Stimulated activated CD8-positive, alpha-beta memory T cell treated with anti-CD3 and anti-CD28 coated beads, Interleukin-12 subunit alpha, Interleukin-12 subunit beta, amount 100 ng/mL, for 1 hour (primary cell): Measurements from ENCODE around the gene PI4K2B.
"Not testable (repeated sequence)": the region's sequence is repeated elsewhere in the genome, so short reads cannot be mapped to it uniquely, and the experiment has no call there.

Source experiments
- DNase-seq: peaks from one replicate; pipeline ENCODE4 v3.0.0-alpha.2; 2020; ENCODE audit warnings: low read depth

The PI4K2B gene

DNA sequence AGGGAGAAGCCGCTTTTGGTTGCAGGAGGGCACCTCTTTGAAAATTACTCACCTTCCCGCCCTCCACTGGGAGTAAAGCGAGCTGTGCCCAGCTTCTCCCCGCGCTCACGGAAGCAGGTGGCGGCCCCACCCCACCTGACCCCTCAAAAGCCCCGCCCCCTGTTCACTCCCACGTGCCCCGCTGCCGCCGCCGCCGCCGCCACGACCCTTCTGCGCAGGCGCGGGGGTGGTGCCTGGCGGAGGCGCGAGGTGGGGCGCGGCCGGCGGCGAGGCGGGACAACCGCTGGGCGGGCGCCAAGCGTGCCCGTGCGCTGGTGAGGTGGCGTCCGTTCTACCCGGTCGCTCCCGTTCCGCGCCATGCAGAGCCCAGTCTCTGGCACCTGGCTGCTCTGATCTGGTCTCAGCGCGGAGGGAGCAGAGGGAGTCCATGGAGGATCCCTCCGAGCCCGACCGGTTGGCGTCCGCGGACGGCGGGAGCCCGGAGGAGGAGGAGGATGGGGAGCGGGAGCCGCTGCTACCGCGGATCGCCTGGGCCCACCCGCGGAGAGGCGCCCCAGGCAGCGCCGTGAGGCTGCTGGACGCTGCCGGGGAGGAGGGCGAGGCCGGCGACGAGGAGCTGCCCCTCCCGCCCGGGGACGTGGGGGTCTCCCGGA, at the start of gene PI4K2B:
Gene PI4K2B (plus strand): TSS at position 297 of the 653 bp plus-strand sequence. CDS start 131 bp downstream, at position 428.
- DNase-seq = peak; percentile 85

DNA sequence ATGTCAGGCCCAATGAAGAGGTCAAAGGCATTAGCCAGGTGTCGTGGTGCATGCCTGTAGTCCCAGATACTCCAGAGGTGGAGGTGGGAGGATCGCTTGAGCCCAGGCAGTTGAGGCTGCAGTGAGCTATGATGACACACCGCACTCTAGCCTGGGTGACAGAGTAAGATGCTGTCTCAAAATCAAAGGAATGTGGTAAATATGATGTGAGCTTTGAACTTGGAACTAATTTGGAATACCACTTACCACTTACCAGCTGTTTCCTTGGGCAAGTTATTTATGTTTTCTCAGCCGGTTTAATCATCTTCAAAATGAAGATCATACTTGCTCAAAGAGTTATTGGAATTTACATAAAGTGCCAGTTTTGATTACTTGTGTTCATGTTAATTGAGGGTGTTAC, 49.8 kb upstream of the PI4K2B start:
- no peak for DNase-seq

DNA sequence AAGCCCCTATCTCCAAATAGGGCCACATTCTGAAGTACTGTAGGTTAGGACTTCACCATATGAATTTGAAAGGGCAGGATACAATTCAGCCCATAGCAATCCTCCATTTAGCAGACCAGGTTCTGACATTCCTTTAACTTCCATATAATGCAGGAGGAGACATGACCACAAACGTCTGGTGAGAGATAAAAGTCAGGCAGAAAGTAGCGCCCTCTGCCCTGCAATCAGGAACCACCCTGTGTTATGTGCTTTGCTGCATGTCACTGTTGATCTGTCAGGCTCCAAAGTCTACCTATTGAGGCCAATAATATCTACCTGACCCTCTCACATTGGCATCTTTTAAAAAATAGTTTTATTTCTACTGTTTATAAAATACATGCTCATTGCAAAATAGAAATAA, 43.4 kb upstream of the PI4K2B start:
- DNase-seq = no peak

DNA sequence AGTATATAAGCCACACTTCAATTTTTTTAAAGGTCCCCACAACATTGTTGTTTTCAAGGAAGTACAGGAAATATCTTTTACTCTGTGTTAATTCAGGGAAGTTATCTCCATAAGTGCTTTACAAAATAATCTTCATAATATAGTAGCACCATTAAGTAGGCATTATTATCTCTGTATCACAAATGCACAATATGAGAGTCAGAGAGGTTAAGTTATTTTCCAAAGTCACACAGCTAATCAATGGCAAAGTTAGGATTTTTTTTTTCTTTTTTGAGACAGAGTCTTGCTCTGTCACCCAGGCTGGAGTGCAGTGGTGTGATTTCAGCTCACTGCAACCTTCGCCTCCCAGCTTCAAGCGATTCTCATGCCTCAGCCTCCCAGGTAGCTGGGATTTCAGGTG, 35.1 kb upstream of the PI4K2B start:
- DNase-seq = no peak

DNA sequence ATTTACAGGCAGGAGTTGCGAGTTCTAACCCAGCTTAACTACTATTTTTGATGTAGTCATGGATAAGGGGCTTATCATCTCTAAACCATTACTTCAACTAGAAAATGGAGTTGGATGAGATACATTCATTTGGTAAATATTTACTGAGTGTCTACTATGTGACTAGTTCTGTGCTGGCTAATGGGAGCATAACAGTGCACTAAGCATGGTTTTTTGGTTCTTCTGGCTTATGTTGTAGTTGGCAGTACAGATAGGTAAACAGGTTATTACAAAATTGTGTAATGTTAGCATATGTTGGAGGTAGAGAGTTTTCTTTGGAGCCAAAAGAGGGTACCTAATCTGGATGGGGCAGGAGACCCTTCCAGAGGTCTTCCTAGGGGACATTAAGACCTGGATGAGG, 25.8 kb upstream of the PI4K2B start:
- DNase-seq = no peak

- no peak for DNase-seq
Observed at GRCh38 chr4:25209702-25210101, 24.1 kb upstream of the PI4K2B start.

- DNase-seq = no peak
Observed at GRCh38 chr4:25211721-25212120, 22.1 kb upstream of the PI4K2B start.

DNA sequence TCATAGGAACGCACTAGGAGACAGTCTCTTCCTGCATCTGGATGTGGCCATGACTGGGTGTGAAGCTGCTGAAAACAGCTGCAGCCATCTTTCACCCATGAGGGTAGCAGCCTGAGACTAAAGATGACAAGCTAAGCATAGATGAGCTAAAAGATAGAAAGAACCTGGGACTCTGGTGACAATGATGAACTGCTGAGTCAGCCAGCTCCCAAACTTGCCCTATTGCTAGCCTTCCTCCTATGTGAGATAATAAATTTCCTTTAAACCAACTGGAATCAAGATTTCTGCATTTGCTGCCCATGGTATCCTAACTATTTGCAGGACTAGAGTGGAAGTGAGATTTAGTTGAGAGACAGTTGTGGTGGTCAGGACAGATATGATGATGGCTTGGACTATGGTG, 21.0 kb upstream of the PI4K2B start:
- no peak for DNase-seq

- DNase-seq = no peak
Observed at GRCh38 chr4:25213347-25213979, 20.4 kb upstream of the PI4K2B start.

DNA sequence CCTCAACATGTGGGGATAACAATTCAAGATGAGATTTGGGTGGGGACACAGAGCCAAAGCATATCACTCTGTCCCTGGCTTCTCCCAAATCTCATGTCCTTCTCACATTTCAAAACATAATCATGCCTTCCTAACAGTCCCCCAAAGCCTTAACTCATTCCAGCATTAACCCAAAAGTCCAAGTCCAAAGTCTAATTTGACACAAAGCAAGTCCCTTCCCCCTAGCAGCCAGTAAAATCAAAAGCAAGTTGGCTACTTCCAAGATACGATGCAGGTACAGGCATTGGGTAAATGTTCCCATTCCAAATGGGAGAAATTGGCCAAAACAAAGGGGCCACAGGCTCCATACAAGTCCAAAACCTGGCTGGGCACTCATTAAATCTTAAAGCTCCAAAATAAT, 19.1 kb upstream of the PI4K2B start:
- DNase-seq = not testable (repeated sequence)

DNA sequence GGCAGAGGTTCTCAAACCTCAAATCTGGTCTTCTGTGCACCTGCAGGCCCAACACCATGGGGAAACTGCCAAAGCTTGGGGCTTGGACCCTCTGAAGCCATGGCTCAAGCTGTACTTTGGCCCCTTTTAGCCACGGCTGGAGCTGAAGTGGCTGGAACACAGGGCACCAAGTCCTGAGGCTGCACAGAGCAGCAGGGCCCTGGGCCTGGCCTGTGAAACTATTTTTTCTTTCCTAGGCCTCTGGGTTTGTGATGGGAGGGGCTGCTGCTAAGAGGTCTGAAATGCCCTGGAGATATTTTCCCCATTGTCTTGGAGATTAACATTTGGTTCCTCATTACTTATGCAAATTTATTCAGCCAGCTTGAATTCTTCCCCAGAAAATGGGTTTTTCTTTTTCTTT, 18.3 kb upstream of the PI4K2B start:
- DNase-seq = no peak

DNA sequence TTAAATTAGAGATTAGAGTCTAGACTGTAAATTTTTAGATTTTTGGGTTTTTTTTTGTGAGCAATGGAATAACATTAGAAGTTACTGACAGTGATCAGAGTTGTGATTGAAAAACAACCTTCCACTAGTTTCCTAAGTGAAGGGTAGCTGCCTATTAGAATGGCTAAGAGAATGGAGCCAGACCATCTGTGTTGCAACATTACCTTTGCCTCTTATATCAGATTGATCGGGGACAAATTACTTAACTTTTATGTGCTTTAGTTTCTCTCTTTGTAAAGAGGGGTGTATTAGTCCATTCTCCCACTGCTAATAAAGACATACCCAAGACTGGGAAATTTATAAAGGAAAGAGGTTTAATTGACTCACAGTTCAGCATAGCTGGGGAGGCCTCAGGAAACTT, 12.5 kb upstream of the PI4K2B start:
- DNase-seq = no peak

- DNase-seq = no peak
Observed at GRCh38 chr4:25223802-25224375, 9.9 kb upstream of the PI4K2B start.

DNA sequence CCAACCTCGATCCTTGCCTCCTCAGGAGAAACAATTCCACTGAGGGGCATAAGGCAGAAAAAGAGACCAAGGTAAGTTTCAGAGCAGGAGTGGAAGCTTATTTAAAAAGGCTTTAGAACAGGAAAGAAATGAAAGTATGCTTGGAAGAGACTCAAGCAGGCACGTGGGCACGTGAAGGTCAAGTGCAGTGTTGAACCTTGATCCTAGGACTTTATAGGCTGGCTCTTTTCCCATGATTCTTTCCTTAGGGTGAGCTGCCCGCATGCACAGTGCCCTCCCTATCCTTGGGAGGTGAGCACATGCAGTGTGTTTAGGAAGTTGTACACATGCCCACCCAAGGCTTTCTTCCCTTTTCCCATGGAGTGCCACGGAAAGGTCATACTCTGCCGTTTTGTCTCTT, 4.0 kb upstream of the PI4K2B start:
- no peak for DNase-seq

GRCh38 chr4:25233194-25233593, 639 bp upstream of the PI4K2B start:
- no peak for DNase-seq

DNA sequence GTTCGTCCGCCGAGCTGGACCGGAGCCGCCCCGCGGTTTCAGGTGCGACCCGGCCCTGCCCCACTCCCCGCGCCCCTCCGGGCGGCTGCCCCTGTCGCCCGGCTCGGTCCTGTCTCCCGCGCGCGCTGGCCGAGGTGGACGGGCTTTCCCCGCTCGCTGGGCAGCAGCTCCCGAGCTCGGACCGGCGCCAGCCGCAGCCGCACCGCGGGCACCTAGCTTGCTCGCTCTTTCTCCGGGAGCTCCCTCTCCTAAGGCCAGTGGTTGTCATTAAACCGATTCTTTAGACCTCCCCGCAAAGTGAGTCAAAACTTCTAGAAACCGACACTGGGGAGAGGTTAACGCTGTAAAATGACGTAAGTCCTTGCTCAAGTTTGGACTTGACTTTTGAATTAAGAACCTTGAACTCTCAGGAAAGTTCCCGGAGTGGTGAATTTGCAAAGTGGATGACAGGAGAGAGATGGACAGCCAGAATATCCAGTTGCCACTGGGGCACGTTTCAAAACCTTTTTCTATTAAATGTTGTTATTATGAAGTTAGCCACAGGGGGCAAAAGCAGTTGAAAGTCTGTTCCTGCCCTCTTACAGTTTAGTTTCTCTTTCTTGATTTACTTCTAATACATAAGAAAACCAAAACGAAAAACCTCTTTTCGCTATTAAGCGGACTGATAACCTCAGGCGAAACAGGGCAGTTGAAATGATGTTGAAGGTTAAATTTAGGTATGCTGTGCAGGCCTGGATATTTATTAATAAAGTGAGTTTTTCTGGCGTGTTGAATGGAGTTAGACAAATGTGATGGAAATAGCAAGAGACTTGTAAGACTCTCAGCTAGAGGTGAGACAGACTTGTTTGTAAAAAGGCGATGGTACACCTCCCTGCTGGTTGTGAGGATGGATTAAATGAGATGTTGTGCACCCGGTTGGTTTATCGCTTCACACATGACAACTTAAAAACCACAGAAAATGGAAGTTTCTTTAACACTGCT, 847 bp downstream of the PI4K2B start:
- DNase-seq = no peak

- DNase-seq = no peak
Observed at GRCh38 chr4:25235401-25235800, 1.6 kb downstream of the PI4K2B start.

DNA sequence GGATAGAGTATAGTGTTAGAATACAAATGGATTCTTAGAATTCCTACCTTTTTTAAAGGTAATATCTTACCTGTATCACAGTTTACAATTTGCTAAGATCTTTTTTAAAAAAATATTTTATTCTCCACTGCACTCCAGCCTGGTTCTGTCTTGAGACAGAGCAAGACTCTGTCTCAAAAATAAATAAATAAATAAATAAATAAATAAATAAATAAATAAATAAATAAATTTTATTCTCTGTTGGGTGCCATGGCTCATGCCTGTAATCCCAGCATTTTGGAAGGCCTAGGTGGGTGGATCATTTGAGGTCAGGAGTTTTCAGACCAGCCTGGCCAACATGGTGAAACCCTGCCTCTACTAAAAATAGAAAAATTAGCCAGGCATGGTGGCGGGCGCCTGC, 2.2 kb downstream of the PI4K2B start:
- not testable (repeated sequence) for DNase-seq

DNA sequence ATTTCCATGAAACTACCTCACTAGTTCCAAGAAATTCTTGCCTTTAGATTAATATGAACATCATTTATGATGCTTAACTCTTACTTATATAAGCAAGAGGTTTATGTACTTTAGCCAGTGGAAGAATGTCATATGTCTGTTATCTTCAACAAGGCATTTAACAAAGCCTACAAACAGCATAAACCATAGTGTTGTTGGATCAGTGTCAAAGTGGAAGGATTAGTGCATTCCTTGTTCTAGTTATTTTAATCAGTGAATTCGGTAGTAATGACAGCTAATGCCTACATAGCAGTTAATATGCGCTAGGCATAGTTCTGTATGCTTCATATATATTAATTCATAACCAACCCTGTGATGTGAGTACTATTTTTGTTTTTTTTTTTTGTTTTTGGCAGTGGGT, 3.1 kb downstream of the PI4K2B start:
- no peak for DNase-seq

- DNase-seq = no peak
Observed at GRCh38 chr4:25238052-25238451, 4.2 kb downstream of the PI4K2B start.

DNA sequence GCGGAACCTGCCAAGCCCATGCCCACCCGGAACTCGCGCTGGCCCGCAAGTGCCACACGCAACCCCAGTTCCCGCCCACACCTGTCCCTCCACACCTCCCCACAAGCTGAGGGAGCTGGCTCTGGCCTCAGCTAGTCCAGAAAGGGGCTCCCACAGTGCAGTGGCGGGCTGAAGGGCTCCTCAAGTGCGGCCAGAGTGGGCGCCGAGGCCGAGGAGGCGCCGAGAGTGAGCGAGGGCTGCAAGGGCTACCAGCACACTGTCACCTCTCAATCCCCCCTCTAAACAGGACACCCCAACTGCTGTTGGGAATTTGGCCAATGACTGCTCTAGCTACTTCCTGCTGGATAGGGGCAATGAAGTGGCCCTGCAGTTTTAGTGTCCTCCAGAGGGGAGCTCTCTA, 5.7 kb downstream of the PI4K2B start:
- DNase-seq = not testable (repeated sequence)

- not testable (repeated sequence) for DNase-seq
Observed at GRCh38 chr4:25240754-25241210, 6.9 kb downstream of the PI4K2B start.
